IMR-90 (cell line): ENCODE data around the gene CA9. TPM values are rescaled to one million over a fixed set of nuclear protein-coding genes. Genes with fewer than 3 reads are reported as not detected.

Experiments used
- ATAC-seq: fragments of 200-7000 bp; cut with Tn5 transposase; 2 replicates; pipeline ENCODE4 v1.9.1; 2020; ENCODE audit warnings: low read depth, mild to moderate bottlenecking, moderate library complexity
- BruUV-seq: library from RNA; stranded (reverse); fragments of 400-500 nt; replicated peaks from 2 replicates; lab custom pipeline; 2021; lab: Mats Ljungman, UMichigan
- CTCF ChIA-PET: fragments of 300-600 bp; formaldehyde crosslinking; extraction: SDS; loops from one replicate; lab custom pipeline; 2021; ENCODE audit warnings: antibody characterized with exemption; lab: Yijun Ruan, JAX
- POLR2A ChIA-PET: fragments of 300-600 bp; sonication (Branson Sonifier 250); formaldehyde crosslinking; loops from one replicate; lab custom pipeline; 2022; ENCODE audit warnings: antibody characterized with exemption; ENCODE audit not compliant: unreplicated experiment; lab: Charles Lee
- DNase-seq: peaks from one replicate; pipeline ENCODE4 v3.0.0; 2013
- H2AFZ ChIP-seq: replicated peaks from 2 replicates; pipeline ENCODE3; 2013; ENCODE audit warnings: low read length, mild to moderate bottlenecking; ENCODE audit not compliant: poor library complexity
- H2AK5ac ChIP-seq: 2 replicates; pipeline ENCODE4 v1.6.1; 2013; ENCODE audit warnings: low read depth, low read length, inconsistent platforms
- H2AK9ac ChIP-seq: replicated peaks from 2 replicates; pipeline ENCODE3; 2013; ENCODE audit warnings: mild to moderate bottlenecking, low read depth, low read length, moderate library complexity; ENCODE audit not compliant: poor library complexity
- H2BK120ac ChIP-seq: 2 replicates; pipeline ENCODE4 v1.6.1; 2013; ENCODE audit warnings: low read depth, low read length, inconsistent platforms
- H2BK15ac ChIP-seq: 3 replicates; pipeline ENCODE4 v1.6.1; 2013; ENCODE audit warnings: low read depth, low read length, inconsistent platforms
- H2BK20ac ChIP-seq: 2 replicates; pipeline ENCODE4 v1.6.1; 2013; ENCODE audit warnings: low read depth, mild to moderate bottlenecking, inconsistent platforms, low read length, moderate library complexity
- H2BK5ac ChIP-seq: 2 replicates; pipeline ENCODE4 v1.6.1; 2013; ENCODE audit warnings: mild to moderate bottlenecking, low read depth, low read length, inconsistent platforms; ENCODE audit not compliant: poor library complexity, severe bottlenecking
- H3K14ac ChIP-seq: replicated peaks from 2 replicates; pipeline ENCODE4 v1.6.1; 2013; ENCODE audit warnings: low read depth, low read length, inconsistent platforms
- H3K18ac ChIP-seq: 2 replicates; pipeline ENCODE4 v1.6.1; 2013; ENCODE audit warnings: low read depth, low read length, control low read depth
- H3K23ac ChIP-seq: 2 replicates; pipeline ENCODE4 v1.6.1; 2013; ENCODE audit warnings: low read depth, low read length, inconsistent platforms
- H3K27ac ChIP-seq: 2 replicates; pipeline ENCODE4 v1.5.1; 2013; ENCODE audit warnings: mild to moderate bottlenecking, control low read depth, low read length; ENCODE audit not compliant: insufficient read depth
- H3K27me3 ChIP-seq: 2 replicates; pipeline ENCODE4 v1.6.1; 2013; ENCODE audit warnings: low read length; ENCODE audit not compliant: control insufficient read depth, insufficient read depth
- H3K36me3 ChIP-seq: 2 replicates; pipeline ENCODE4 v1.6.1; 2013; ENCODE audit warnings: low read length, mixed read lengths; ENCODE audit not compliant: control insufficient read depth, insufficient read depth
- H3K4ac ChIP-seq: 2 replicates; pipeline ENCODE4 v1.6.1; 2013; ENCODE audit warnings: low read depth, low read length, inconsistent platforms
- H3K4me1 ChIP-seq: 2 replicates; pipeline ENCODE4 v1.6.1; 2013; ENCODE audit warnings: low read length, mixed read lengths; ENCODE audit not compliant: control insufficient read depth, insufficient read depth
- H3K4me2 ChIP-seq: 2 replicates; pipeline ENCODE4 v1.6.1; 2013; ENCODE audit warnings: low read depth, mild to moderate bottlenecking, control low read depth, low read length, moderate library complexity
- H3K4me3 ChIP-seq: 2 replicates; pipeline ENCODE4 v1.5.1; 2013; ENCODE audit warnings: low read depth, mild to moderate bottlenecking, control low read depth, low read length, moderate library complexity; ENCODE audit not compliant: insufficient read depth
- H3K56ac ChIP-seq: 2 replicates; pipeline ENCODE4 v1.6.1; 2013; ENCODE audit warnings: low read length, inconsistent platforms; ENCODE audit not compliant: insufficient read depth; ENCODE audit errors: extremely low read depth
- H3K79me1 ChIP-seq, 2 experiments: 2 replicates each; pipeline ENCODE4 v1.6.1; 2013; ENCODE audit warnings: low read length in 2 of 2, inconsistent platforms in 1 of 2, low read depth in 1 of 2
- H3K9ac ChIP-seq: 2 replicates; pipeline ENCODE4 v1.6.1; 2013; ENCODE audit warnings: low read depth, low read length, control low read depth
- H3K9me1 ChIP-seq: 2 replicates; pipeline ENCODE4 v1.6.1; 2013; ENCODE audit warnings: low read length, inconsistent platforms; ENCODE audit not compliant: insufficient read depth
- H3K9me3 ChIP-seq: 2 replicates; pipeline ENCODE4 v1.6.1; 2013; ENCODE audit warnings: low read length; ENCODE audit not compliant: control insufficient read depth, insufficient read depth
- H4K20me1 ChIP-seq: 2 replicates; pipeline ENCODE4 v1.6.1; 2013; ENCODE audit warnings: low read length, inconsistent platforms; ENCODE audit not compliant: insufficient read depth
- H4K5ac ChIP-seq: 2 replicates; pipeline ENCODE4 v1.6.1; 2013; ENCODE audit warnings: mild to moderate bottlenecking, low read depth, low read length, control low read depth
- H4K8ac ChIP-seq, 2 experiments: 2 replicates each; pipeline ENCODE4 v1.6.1; 2013; ENCODE audit warnings: low read depth in 2 of 2, low read length in 2 of 2, control low read depth in 1 of 2, inconsistent platforms in 1 of 2
- H4K91ac ChIP-seq: 2 replicates; pipeline ENCODE4 v1.6.1; 2013; ENCODE audit warnings: low read depth, low read length, inconsistent platforms; ENCODE audit not compliant: insufficient read depth
- BHLHE40 ChIP-seq: fragments of 150-350 bp; IDR thresholded peaks from 2 replicates; pipeline ENCODE4 v1.6.1; 2016; ENCODE audit warnings: mild to moderate bottlenecking, low read depth, low read length
- CEBPB ChIP-seq: IDR thresholded peaks from 2 replicates; pipeline ENCODE4 v1.6.1; 2012; ENCODE audit warnings: low read depth, low read length, improper control_type of control experiment
- CHD1 ChIP-seq: IDR thresholded peaks from 2 replicates; pipeline ENCODE4 v1.6.1; 2012; ENCODE audit warnings: low read depth, low read length, improper control_type of control experiment
- FOS ChIP-seq: fragments of 150-350 bp; IDR thresholded peaks from 2 replicates; pipeline ENCODE4 v1.6.1; 2016; ENCODE audit warnings: low read depth, low read length
- MAFK ChIP-seq: IDR thresholded peaks from 2 replicates; pipeline ENCODE4 v1.6.1; 2012; ENCODE audit warnings: low read depth, low read length, improper control_type of control experiment
- MAZ ChIP-seq: IDR thresholded peaks from 2 replicates; pipeline ENCODE4 v1.6.1; 2012; ENCODE audit warnings: low read depth, mild to moderate bottlenecking, low read length, improper control_type of control experiment, moderate library complexity, borderline replicate concordance
- MXI1 ChIP-seq: IDR thresholded peaks from 2 replicates; pipeline ENCODE4 v1.6.1; 2012; ENCODE audit warnings: low read depth, mild to moderate bottlenecking, low read length, moderate library complexity, borderline replicate concordance
- NFE2L2 ChIP-seq: fragments of 150-350 bp; IDR thresholded peaks from 2 replicates; pipeline ENCODE4 v1.6.1; 2016; ENCODE audit warnings: low read depth, mild to moderate bottlenecking, low read length
- POLR2A ChIP-seq: IDR thresholded peaks from 2 replicates; pipeline ENCODE4 v1.6.1; 2012; ENCODE audit warnings: mild to moderate bottlenecking, low read depth, low read length
- RAD21 ChIP-seq: IDR thresholded peaks from 2 replicates; pipeline ENCODE4 v1.6.1; 2012; ENCODE audit warnings: low read length, improper control_type of control experiment
- RCOR1 ChIP-seq: IDR thresholded peaks from 2 replicates; pipeline ENCODE4 v1.6.1; 2012; ENCODE audit warnings: mild to moderate bottlenecking, low read length, improper control_type of control experiment; ENCODE audit not compliant: insufficient replicate concordance
- RFX5 ChIP-seq: IDR thresholded peaks from 2 replicates; pipeline ENCODE4 v1.8.0; 2012; ENCODE audit warnings: low read depth, mild to moderate bottlenecking, low read length, moderate library complexity
- SMC3 ChIP-seq: fragments of 150-350 bp; IDR thresholded peaks from 2 replicates; pipeline ENCODE4 v1.6.1; 2016; ENCODE audit warnings: low read depth, mild to moderate bottlenecking, antibody characterized with exemption, low read length, moderate library complexity
- WGBS, 2 experiments: methylation state at CpG; one replicate each; pipeline versions ENCODE4 v1.1.5 to v1.1.7; 2013; ENCODE audit warnings: missing lambda C conversion rate in 2 of 2; ENCODE audit not compliant: insufficient read length in 1 of 2; ENCODE audit errors: extremely low coverage in 2 of 2; 5-methylcytosine and 5-hydroxymethylcytosine counted together
- dilution Hi-C: fragments of 300-500 bp; cut with HindIII; formaldehyde crosslinking; loops from one replicate; pipeline ENCODE4 v1.14.3; 2018; ENCODE audit warnings: low sequenced_read_pairs; ENCODE audit not compliant: unreplicated experiment
- in situ Hi-C: fragments of 300-500 bp; cut with MboI; formaldehyde crosslinking; loops from 3 replicates; pipeline ENCODE4 v1.14.3; 2019; ENCODE audit warnings: low sequenced_read_pairs, inconsistent platforms, mixed read lengths
- intact Hi-C: fragments of 100-400 bp; cut with micrococcal nuclease; formaldehyde crosslinking; loops from 2 replicates; pipeline ENCODE4 v1.10.0; 2022
- polyA plus RNA-seq, 3 experiments: library from polyadenylated mRNA; depleted of rRNA; stranded (reverse); fragments of >200 nt; gene quantifications; 2 replicates each; pipeline ENCODE4 v1.2.3, GENCODE V29; 2012; ENCODE audit warnings: low replicate concordance in 1 of 3
- total RNA-seq: library from RNA; depleted of rRNA; stranded (reverse); fragments of >200 nt; gene quantifications from 2 replicates; pipeline ENCODE4 v1.2.3, GENCODE V29; 2012
- TF ChIP-seq, protein P1 (sequence below): fragments of 150-350 bp; IDR thresholded peaks from 2 replicates; pipeline ENCODE4 v1.6.1; 2017; ENCODE audit warnings: mild to moderate bottlenecking, antibody characterized with exemption, low read length, low read depth
- TF ChIP-seq, protein P2 (sequence below): fragments of 150-350 bp; IDR thresholded peaks from 2 replicates; pipeline ENCODE4 v1.6.1; 2016; ENCODE audit warnings: low read depth, mild to moderate bottlenecking, low read length, moderate library complexity, borderline replicate concordance
- TF ChIP-seq, protein P3 (sequence below): conservative IDR thresholded peaks from 2 replicates; pipeline ENCODE4 v1.5.1; 2012; ENCODE audit warnings: mild to moderate bottlenecking, low read depth, low read length, improper control_type of control experiment

The CA9 gene
- total and polyA plus RNA-seq, 2 of the 4 experiments (the other 2 are of a cell fraction), result 0.54 to 3.9 TPM

DNA sequence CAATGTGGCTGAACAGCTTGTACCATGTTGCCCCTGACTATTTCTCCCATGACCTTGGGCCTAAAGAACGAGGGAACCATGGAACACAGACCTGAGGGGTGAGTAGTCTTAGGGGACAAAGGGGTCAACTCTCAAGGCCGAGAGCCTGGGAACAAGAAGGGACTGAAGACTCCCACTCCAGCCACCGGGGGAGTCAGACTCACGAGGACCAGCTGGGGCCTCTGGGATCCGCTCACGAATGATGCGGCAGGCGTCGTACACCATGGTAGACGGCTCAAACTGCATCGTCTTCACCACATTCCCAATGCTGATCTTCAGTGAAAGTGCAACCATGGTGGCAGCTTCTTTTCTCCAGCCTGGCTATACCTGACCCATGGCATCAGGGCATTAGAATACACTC, 51.6 kb downstream of the CA9 start:
- Histone ChIP-seq H3K23ac (no peak overlapping the region), H4K8ac (no peak overlapping the region), H4K5ac (no peak overlapping the region), H3K79me1 (peaks cover 41 to 87% of the 10 kb centered on the region in 2 experiments), H3K14ac (no peak overlapping the region), H2AK5ac (no peak overlapping the region), H3K4me2 (no peak overlapping the region), H3K4ac (no peak overlapping the region), H2BK5ac (no peak overlapping the region), H3K27ac (no peak overlapping the region), H3K9ac (no peak overlapping the region), H2BK20ac (no peak overlapping the region), H3K4me1 (peaks cover 24% of the 10 kb centered on the region), H3K9me1 (peaks cover 7% of the 10 kb centered on the region; the same call in 1 of the 2 replicates), H4K20me1 (peaks cover 39% of the 10 kb centered on the region), H2AK9ac (no peak overlapping the region), H3K56ac (no peak overlapping the region), H3K18ac (no peak overlapping the region), H3K27me3 (no peaks in the 10 kb centered on the region), H4K91ac (no peak overlapping the region), H2BK15ac (no peak overlapping the region), H3K9me3 (no peaks in the 10 kb centered on the region), H3K36me3 (peaks cover 48% of the 10 kb centered on the region), H2BK120ac (no peak overlapping the region), H2AFZ (no peak overlapping the region), H3K4me3 (no peak overlapping the region)
- BruUV-seq, result no TSS peak
- DNase-seq (no peak), ATAC-seq (no peak)
- CTCF ChIA-PET, result interaction anchor here (0.6 kb wide), 1 partner anchor 31 kb away, joined by 3 read pairs; no protein-coding TSS in a partner anchor
- WGBS, 2 experiments, result no CpG with 5 or more reads among the region's 11 CpGs
- in situ Hi-C loops (no loop called here), intact Hi-C loops (no loop called here), dilution Hi-C loops (no loop called here)
- TF ChIP-seq MAFK (no peak), RCOR1 (no peak), NFE2L2 (no peak), CHD1 (no peak), SMC3 (no peak), MXI1 (no peak), BHLHE40 (no peak), MAZ (no peak), FOS (no peak), POLR2A (no peak), RAD21 (no peak), RFX5 (no peak), CEBPB (no peak)
- TF ChIP-seq, protein P1, sequence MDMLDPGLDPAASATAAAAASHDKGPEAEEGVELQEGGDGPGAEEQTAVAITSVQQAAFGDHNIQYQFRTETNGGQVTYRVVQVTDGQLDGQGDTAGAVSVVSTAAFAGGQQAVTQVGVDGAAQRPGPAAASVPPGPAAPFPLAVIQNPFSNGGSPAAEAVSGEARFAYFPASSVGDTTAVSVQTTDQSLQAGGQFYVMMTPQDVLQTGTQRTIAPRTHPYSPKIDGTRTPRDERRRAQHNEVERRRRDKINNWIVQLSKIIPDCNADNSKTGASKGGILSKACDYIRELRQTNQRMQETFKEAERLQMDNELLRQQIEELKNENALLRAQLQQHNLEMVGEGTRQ, result no peak
- TF ChIP-seq, protein P2, sequence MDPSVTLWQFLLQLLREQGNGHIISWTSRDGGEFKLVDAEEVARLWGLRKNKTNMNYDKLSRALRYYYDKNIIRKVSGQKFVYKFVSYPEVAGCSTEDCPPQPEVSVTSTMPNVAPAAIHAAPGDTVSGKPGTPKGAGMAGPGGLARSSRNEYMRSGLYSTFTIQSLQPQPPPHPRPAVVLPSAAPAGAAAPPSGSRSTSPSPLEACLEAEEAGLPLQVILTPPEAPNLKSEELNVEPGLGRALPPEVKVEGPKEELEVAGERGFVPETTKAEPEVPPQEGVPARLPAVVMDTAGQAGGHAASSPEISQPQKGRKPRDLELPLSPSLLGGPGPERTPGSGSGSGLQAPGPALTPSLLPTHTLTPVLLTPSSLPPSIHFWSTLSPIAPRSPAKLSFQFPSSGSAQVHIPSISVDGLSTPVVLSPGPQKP, result no peak
- TF ChIP-seq, protein P3, sequence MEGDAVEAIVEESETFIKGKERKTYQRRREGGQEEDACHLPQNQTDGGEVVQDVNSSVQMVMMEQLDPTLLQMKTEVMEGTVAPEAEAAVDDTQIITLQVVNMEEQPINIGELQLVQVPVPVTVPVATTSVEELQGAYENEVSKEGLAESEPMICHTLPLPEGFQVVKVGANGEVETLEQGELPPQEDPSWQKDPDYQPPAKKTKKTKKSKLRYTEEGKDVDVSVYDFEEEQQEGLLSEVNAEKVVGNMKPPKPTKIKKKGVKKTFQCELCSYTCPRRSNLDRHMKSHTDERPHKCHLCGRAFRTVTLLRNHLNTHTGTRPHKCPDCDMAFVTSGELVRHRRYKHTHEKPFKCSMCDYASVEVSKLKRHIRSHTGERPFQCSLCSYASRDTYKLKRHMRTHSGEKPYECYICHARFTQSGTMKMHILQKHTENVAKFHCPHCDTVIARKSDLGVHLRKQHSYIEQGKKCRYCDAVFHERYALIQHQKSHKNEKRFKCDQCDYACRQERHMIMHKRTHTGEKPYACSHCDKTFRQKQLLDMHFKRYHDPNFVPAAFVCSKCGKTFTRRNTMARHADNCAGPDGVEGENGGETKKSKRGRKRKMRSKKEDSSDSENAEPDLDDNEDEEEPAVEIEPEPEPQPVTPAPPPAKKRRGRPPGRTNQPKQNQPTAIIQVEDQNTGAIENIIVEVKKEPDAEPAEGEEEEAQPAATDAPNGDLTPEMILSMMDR, result no peak
- POLR2A ChIA-PET, result no interaction called here
